ENCODE measurements around the gene TBL1X.

The TBL1X gene

DNA sequence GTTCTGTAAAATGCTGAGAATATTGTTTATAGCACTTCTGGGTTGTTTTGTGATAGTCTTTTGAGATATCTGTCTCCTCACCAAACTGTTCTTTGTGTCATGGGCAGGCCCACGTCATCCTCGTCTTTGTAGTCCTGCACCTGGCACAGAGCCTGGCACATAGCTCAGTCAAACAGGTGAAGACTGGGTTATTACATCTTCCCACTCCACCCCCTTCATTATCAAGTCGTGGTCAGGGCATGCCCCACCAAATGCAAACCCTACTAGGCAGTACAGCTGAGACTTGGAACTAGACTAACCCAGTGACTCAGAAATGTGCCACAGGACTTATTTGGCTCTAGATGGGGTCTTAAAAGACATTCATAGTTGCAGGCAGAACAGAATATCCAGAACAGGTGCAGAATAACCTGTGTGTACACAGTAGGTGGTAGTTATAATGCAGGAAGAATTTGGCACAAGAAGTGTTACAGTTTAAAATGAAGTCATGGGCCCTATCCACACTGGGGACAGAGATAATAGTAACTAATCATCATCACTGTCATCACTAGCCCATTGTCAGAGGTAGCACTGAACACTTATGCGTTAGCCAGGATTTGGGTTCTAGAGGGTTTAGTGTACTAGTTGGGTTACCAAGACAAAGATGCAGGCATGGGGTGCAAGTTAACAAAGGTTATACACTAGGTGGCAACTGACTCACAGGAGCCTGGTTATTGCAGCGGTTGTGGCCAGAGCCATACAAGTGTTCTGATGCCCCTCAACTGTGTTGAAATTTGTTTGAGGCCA, 74.9 kb downstream of the TBL1X start:
- Histone ChIP-seq H3K9me3 (ENCODE audit: control insufficient read depth, low read depth, low read length) (no peaks in the 10 kb centered on the region), H3K9ac (ENCODE audit: low read length) (no peak overlapping the region), H3K27me3 (ENCODE audit: control insufficient read depth, insufficient read depth, low read length) (no peaks in the 10 kb centered on the region), H3K27ac (ENCODE audit: low read length) (no peak overlapping the region), H3K36me3 (ENCODE audit: control insufficient read depth, low read depth, low read length) (no peaks in the 10 kb centered on the region), H3K4me1 (ENCODE audit: control insufficient read depth, low read depth, low read length) (peaks cover 11% of the 10 kb centered on the region), H3K4me3 (ENCODE audit: low read length) (no peak overlapping the region)

DNA sequence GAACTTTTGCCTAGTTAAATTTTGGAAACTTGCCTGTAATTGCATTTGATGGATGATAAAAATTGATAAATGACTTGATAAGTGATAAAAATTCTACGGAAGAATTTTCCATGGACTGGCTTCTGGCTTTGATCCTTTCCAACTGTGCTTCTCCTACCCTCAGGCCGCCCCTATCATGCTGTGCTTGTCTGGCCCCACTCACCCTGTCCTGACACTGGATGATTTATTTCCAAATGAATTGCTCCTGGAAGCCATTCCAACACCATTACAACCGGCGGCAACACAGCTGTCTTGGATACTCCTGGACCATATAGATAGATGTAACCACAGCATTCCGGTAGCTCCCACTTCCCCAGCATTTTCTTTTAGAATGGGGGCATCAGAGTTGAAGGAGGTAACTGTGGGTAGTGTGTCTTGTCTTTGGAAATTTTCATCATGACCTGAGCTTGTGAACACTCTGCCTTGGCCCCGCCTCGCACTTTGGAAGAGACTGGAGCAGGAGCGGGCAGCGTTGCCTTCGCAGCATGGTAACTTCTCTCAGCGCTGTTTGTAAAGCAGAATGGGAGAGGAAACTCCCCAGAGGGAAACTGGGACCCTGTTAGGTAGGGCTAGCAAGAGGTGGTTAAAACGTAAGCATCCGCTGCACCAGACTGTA, 77.4 kb downstream of the TBL1X start:
- Histone ChIP-seq H3K4me3 (ENCODE audit: low read length) (no peak overlapping the region), H3K27ac (ENCODE audit: low read length) (no peak overlapping the region), H3K36me3 (ENCODE audit: control insufficient read depth, low read depth, low read length) (no peaks in the 10 kb centered on the region)

DNA sequence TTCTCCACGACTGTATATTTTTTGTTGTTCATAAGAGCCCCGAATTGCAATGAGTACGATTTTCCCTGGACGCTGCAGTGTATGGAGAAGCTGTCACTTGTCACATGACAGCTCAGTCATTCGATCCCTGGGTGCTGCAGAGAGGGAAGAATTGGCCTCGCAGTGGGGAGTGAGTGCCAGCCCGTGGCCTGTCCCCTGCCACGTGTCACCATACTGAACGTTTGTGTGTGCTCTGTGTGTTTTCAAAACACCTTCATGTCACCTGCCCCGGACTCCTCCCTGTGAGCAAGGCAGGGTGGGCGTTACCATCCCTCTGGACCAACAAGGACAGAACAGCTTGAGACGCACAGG, 77.9 kb downstream of the TBL1X start:
- H3K4me3 ChIP-seq (ENCODE audit: low read length) = no peak overlapping the region
- H3K4me1 ChIP-seq (ENCODE audit: control insufficient read depth, low read depth, low read length) = no peaks in the 10 kb centered on the region
- H3K9me3 ChIP-seq (ENCODE audit: control insufficient read depth, low read depth, low read length) = no peaks in the 10 kb centered on the region
- H3K36me3 ChIP-seq (ENCODE audit: control insufficient read depth, low read depth, low read length) = no peaks in the 10 kb centered on the region
- no peak overlapping the region for H3K9ac ChIP-seq (ENCODE audit: low read length)
- H3K27me3 ChIP-seq (ENCODE audit: control insufficient read depth, insufficient read depth, low read length) = no peaks in the 10 kb centered on the region
- no peak overlapping the region for H3K27ac ChIP-seq (ENCODE audit: low read length)

More for the DNA sequence above, 77.4 kb downstream of the TBL1X start:
- Histone ChIP-seq H3K27me3 (ENCODE audit: control insufficient read depth, insufficient read depth, low read length) (no peaks in the 10 kb centered on the region), H3K4me1 (ENCODE audit: control insufficient read depth, low read depth, low read length) (no peaks in the 10 kb centered on the region), H3K9me3 (ENCODE audit: control insufficient read depth, low read depth, low read length) (no peaks in the 10 kb centered on the region), H3K9ac (ENCODE audit: low read length) (no peak overlapping the region)

DNA sequence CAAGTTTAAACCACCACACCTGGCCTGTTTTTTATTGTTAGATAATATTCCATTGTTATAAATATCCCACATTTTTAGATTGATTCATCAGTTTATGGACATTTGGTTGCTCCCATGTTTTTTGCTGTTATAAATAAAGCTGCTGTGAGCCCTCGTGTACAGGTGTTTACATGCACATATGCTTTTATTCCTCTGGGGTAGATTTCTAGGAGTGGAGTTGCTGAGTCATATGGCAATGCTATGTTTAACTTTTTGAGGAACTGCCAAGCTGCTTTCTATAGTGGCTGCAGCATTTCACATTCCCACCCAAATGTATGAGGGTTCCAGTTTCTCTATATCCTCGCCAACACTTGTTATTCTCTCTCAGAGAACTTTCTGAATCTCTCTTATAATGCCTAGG, 90.5 kb downstream of the TBL1X start:
- no peak overlapping the region for H3K27ac ChIP-seq (ENCODE audit: low read length)

DNA sequence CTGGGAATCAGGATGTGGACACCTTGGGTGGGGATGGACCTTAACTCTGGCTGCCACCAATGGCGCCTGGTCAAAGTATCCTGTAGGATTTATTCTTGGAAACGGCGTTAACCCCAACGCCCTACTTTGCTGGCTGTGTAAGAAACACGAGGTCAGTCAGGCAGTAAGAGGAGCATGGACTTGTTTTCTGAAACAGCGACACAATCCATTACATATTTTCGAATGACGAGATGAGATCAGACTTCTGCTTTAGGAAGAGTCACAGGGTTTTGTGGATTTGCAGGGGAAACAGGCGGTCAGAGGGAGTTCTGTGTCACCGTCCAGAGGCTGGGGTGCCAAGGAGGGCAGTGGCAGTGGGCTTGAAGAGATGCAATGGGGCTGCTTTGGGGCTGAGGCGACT, 92.2 kb downstream of the TBL1X start:
- no peak overlapping the region for H3K4me3 ChIP-seq (ENCODE audit: low read length)
- no peak overlapping the region for H3K27ac ChIP-seq (ENCODE audit: low read length)
- no peak overlapping the region for H3K9ac ChIP-seq (ENCODE audit: low read length)
- peaks cover 4% of the 10 kb centered on the region for H3K4me1 ChIP-seq (ENCODE audit: control insufficient read depth, low read depth, low read length)
- H3K9me3 ChIP-seq (ENCODE audit: control insufficient read depth, low read depth, low read length) = no peaks in the 10 kb centered on the region
- no peaks in the 10 kb centered on the region for H3K36me3 ChIP-seq (ENCODE audit: control insufficient read depth, low read depth, low read length)
- H3K27me3 ChIP-seq (ENCODE audit: control insufficient read depth, insufficient read depth, low read length) = no peaks in the 10 kb centered on the region

More for the DNA sequence above, 90.5 kb downstream of the TBL1X start:
- no peaks in the 10 kb centered on the region for H3K27me3 ChIP-seq (ENCODE audit: control insufficient read depth, insufficient read depth, low read length)
- no peak overlapping the region for H3K9ac ChIP-seq (ENCODE audit: low read length)
- H3K36me3 ChIP-seq (ENCODE audit: control insufficient read depth, low read depth, low read length) = no peaks in the 10 kb centered on the region
- no peak overlapping the region for H3K4me3 ChIP-seq (ENCODE audit: low read length)
- no peaks in the 10 kb centered on the region for H3K9me3 ChIP-seq (ENCODE audit: control insufficient read depth, low read depth, low read length)
- peaks cover 1% of the 10 kb centered on the region for H3K4me1 ChIP-seq (ENCODE audit: control insufficient read depth, low read depth, low read length)

DNA sequence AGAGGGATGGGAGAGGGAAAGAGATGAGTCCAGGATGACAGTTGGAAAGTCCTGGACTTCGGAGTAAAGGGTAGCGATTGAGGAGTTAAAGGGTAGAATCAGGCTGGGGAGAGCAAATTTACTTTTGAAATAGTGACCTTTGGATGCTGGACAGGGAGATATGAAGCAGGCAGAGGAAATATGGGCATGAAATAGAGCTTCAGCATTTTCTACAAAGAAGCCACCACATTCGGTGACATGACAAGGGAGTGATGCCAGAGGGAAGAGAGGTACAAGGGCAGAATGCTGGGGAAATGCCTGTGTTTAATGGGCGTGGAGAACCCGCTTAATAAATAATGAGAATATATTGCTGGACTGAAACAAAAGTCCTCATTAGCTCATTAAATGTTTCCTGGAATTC, 92.7 kb downstream of the TBL1X start:
- peaks cover 4% of the 10 kb centered on the region for H3K4me1 ChIP-seq (ENCODE audit: control insufficient read depth, low read depth, low read length)
- no peak overlapping the region for H3K27ac ChIP-seq (ENCODE audit: low read length)
- no peaks in the 10 kb centered on the region for H3K27me3 ChIP-seq (ENCODE audit: control insufficient read depth, insufficient read depth, low read length)
- no peaks in the 10 kb centered on the region for H3K9me3 ChIP-seq (ENCODE audit: control insufficient read depth, low read depth, low read length)
- no peaks in the 10 kb centered on the region for H3K36me3 ChIP-seq (ENCODE audit: control insufficient read depth, low read depth, low read length)
- H3K4me3 ChIP-seq (ENCODE audit: low read length) = no peak overlapping the region
- no peak overlapping the region for H3K9ac ChIP-seq (ENCODE audit: low read length)

DNA sequence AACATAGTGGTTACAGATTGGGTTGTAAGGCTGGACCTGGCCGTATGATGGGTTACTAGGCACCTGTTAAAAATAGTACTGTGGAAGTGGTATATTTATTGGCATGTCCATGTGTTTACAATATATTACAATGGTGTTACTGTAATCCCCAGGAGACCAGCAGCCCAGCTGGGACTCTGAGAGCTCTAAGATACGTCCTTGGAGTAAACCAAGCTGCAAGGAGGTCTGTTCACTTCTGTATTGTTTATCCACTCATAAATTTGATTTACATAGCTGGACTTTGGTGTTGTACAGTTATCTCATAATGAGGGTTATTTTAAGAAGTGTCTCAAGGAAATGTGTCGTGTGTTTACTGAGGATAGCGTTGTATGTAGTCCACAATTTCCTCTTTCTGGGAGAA, 93.8 kb downstream of the TBL1X start:
- H3K27me3 ChIP-seq (ENCODE audit: control insufficient read depth, insufficient read depth, low read length) = no peaks in the 10 kb centered on the region

DNA sequence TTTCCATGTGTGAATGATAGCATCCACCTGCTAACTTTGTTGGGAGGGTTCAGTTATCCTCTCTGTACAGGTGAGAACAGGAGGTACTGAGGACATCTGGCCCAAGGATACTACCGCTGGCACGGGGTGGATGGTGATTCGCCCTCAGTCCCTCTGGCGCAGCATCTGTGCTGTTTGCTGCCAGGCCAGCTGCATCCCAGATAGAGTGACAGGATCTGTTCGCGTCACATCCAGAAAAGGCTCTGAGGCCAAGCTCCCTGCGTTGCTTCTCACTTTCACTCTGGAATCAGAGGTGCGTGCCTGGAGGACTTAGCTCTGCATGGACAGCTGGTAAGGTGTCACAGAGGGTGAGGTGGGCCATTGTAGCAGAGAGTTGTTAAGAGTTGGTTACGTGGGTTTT, 95.4 kb downstream of the TBL1X start:
- peaks cover 4% of the 10 kb centered on the region for H3K4me1 ChIP-seq (ENCODE audit: control insufficient read depth, low read depth, low read length)
- no peaks in the 10 kb centered on the region for H3K36me3 ChIP-seq (ENCODE audit: control insufficient read depth, low read depth, low read length)
- H3K27ac ChIP-seq (ENCODE audit: low read length) = no peak overlapping the region
- H3K4me3 ChIP-seq (ENCODE audit: low read length) = no peak overlapping the region
- H3K9ac ChIP-seq (ENCODE audit: low read length) = no peak overlapping the region
- no peaks in the 10 kb centered on the region for H3K27me3 ChIP-seq (ENCODE audit: control insufficient read depth, insufficient read depth, low read length)
- H3K9me3 ChIP-seq (ENCODE audit: control insufficient read depth, low read depth, low read length) = no peaks in the 10 kb centered on the region

More for the DNA sequence above, 93.8 kb downstream of the TBL1X start:
- Histone ChIP-seq H3K36me3 (ENCODE audit: control insufficient read depth, low read depth, low read length) (no peaks in the 10 kb centered on the region), H3K9ac (ENCODE audit: low read length) (no peak overlapping the region), H3K4me1 (ENCODE audit: control insufficient read depth, low read depth, low read length) (peaks cover 4% of the 10 kb centered on the region), H3K9me3 (ENCODE audit: control insufficient read depth, low read depth, low read length) (no peaks in the 10 kb centered on the region), H3K4me3 (ENCODE audit: low read length) (no peak overlapping the region), H3K27ac (ENCODE audit: low read length) (no peak overlapping the region)

DNA sequence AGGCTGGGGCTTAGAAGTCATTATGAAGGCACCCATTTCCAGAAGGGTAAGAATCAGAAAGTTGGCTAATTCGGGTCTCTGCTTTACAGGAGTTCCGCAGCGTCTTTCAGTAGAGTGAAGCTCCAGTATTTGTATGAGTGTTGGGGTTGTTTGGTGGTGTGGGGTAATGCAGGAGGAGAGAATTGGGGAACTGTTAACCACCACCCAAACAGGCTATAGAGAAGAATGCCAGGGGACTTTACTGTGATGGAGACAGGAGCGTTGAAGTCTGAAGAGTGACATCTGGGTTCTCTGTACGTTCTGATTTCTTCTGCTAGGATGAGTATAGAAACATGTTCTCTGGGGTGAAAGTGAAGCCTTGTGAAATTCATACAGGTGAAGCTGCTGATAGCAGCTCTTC, 96.3 kb downstream of the TBL1X start:
- no peak overlapping the region for H3K4me3 ChIP-seq (ENCODE audit: low read length)
- no peak overlapping the region for H3K9ac ChIP-seq (ENCODE audit: low read length)
- H3K4me1 ChIP-seq (ENCODE audit: control insufficient read depth, low read depth, low read length) = peaks cover 4% of the 10 kb centered on the region
- no peaks in the 10 kb centered on the region for H3K9me3 ChIP-seq (ENCODE audit: control insufficient read depth, low read depth, low read length)
- H3K36me3 ChIP-seq (ENCODE audit: control insufficient read depth, low read depth, low read length) = no peaks in the 10 kb centered on the region
- H3K27ac ChIP-seq (ENCODE audit: low read length) = no peak overlapping the region
- no peaks in the 10 kb centered on the region for H3K27me3 ChIP-seq (ENCODE audit: control insufficient read depth, insufficient read depth, low read length)

DNA sequence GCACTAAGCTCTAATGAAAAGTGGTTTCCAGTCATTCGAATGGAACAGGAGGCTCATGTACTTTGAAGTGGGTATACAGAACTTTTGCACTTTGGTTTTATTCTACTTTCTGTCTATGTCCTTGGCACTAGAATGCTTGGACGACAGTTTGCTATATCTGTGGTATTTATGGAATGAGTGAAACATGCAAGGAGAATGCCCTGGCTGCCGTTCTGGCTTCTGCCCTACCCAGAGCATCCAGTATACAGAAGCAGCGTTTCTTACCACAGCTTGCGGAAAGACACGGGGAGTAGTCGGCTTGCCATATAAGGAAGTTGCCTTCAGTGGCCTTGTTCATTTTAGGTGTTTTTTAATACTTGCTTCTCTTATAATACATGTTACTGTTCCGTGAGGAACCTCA, 98.0 kb downstream of the TBL1X start:
- Histone ChIP-seq H3K4me3 (ENCODE audit: low read length) (no peak overlapping the region), H3K4me1 (ENCODE audit: control insufficient read depth, low read depth, low read length) (peaks cover 4% of the 10 kb centered on the region), H3K9me3 (ENCODE audit: control insufficient read depth, low read depth, low read length) (no peaks in the 10 kb centered on the region), H3K9ac (ENCODE audit: low read length) (no peak overlapping the region), H3K36me3 (ENCODE audit: control insufficient read depth, low read depth, low read length) (no peaks in the 10 kb centered on the region), H3K27ac (ENCODE audit: low read length) (no peak overlapping the region), H3K27me3 (ENCODE audit: control insufficient read depth, insufficient read depth, low read length) (no peaks in the 10 kb centered on the region)

DNA sequence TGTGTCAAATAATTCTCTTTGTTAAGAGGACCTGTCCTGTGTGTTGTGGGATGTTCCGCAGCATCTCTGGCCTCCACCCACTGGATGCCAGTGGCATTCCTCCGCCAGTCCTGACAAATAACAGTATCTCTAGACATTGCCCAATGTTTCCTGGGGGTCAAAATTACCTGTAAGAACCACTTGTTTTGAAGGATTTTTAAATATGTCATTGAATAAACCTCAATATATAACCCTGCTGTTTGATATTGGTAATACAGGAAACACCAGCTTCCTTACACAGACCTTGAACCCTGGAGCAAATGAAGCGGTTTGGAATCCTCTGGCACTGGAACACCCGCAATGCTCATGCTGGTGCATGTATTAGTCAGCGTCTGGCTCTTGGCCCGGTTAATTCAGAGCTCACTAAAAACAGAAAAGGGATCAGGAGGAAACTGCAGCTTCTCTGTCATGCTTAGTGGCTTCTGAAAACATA, 101.3 kb downstream of the TBL1X start:
- Histone ChIP-seq H3K27me3 (ENCODE audit: control insufficient read depth, insufficient read depth, low read length) (no peaks in the 10 kb centered on the region), H3K36me3 (ENCODE audit: control insufficient read depth, low read depth, low read length) (no peaks in the 10 kb centered on the region), H3K9ac (ENCODE audit: low read length) (no peak overlapping the region), H3K9me3 (ENCODE audit: control insufficient read depth, low read depth, low read length) (no peaks in the 10 kb centered on the region), H3K4me1 (ENCODE audit: control insufficient read depth, low read depth, low read length) (no peaks in the 10 kb centered on the region), H3K4me3 (ENCODE audit: low read length) (no peak overlapping the region), H3K27ac (ENCODE audit: low read length) (no peak overlapping the region)

DNA sequence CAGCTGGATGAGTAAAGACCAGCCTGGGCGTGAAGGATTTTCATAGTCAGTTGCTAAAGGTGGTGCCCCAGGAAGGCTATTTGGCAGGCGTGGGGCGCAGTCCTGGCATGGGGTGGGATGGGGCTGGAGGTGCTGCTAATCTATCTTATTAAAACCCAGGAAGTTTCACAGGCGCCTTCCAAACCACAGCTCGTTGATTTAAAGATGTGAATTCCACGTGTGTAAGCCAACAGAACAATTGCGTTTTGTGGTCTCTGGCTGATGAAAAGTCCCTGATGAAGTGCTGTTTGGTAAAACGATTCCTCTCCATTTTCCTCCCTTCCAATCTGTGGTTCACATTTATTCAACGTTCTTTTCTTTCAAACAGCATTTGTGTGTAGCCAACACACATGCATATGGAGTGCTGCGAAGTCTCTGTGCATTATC, 105.0 kb downstream of the TBL1X start:
- Histone ChIP-seq H3K27me3 (ENCODE audit: control insufficient read depth, insufficient read depth, low read length) (no peaks in the 10 kb centered on the region), H3K27ac (ENCODE audit: low read length) (no peak overlapping the region), H3K9me3 (ENCODE audit: control insufficient read depth, low read depth, low read length) (no peaks in the 10 kb centered on the region), H3K9ac (ENCODE audit: low read length) (no peak overlapping the region), H3K4me1 (ENCODE audit: control insufficient read depth, low read depth, low read length) (peaks cover 31% of the 10 kb centered on the region), H3K4me3 (ENCODE audit: low read length) (no peak overlapping the region), H3K36me3 (ENCODE audit: control insufficient read depth, low read depth, low read length) (no peaks in the 10 kb centered on the region)
